ENCODE data around the gene MICAL3.

MICAL3 gene

DNA sequence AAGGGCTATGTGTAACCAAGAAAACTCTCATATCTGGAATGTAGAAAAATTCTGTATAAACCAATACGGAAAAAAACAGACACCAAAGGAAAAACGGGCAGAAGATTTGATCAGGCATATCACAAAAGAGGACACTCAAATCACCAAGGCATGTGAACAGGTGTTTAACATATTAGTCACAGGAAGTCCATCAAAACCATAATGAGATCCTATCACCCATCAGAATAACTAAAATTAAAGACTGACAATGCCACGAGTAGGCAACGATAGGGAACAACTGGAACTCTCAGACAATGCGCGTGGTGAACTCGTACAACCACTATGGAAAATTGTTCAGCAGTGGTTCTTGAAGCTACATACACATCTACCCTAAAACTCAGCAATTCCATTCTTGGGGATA lies 94.5 kb downstream of the MICAL3 start:
- no peak overlapping the region for H3K27ac ChIP-seq
- DNase-seq (ENCODE audit: low read depth, low spot score): no peak
- no peak overlapping the region for H3K9ac ChIP-seq (ENCODE audit: insufficient read length)
- H3K36me3 ChIP-seq (ENCODE audit: insufficient read depth, low read length): no peaks in the 10 kb centered on the region; the same call in 1 of the 2 replicates
- TF ChIP-seq EZH2 (IDR thresholded peaks at IDR 0.05) (no peak), POLR2AphosphoS5 (IDR thresholded peaks at IDR 0.05; ENCODE audit: borderline replicate concordance, low read depth, low read length) (no peak), FOXP2 (optimal IDR thresholded peaks at IDR 0.05; ENCODE audit: control extremely low read depth, extremely low read length, insufficient read depth) (no peak)
- no peaks in the 10 kb centered on the region for H3K9me3 ChIP-seq (ENCODE audit: low read depth, low read length)
- no peak overlapping the region for H3K4me3 ChIP-seq

DNA sequence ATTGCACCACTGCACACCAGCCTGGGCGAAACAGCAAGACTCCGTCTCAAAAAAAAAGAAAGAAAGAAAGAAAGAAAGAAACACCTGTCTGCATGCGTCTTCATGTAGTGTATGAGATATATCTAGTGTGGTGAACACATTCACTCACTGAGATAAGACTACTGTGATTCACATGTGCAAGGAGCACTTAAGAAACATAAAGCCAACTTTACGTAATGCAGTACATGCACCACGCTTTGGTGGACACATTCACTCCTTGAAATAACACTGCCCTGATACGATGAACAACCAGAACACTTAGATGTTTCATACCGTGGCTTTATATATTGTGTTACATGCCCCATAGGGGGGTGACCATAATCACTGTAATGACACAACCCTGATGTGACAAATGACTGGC lies 96.0 kb downstream of the MICAL3 start:
- no peaks in the 10 kb centered on the region; the same call in 1 of the 2 replicates for H3K36me3 ChIP-seq (ENCODE audit: insufficient read depth, low read length)
- H3K4me3 ChIP-seq: no peak overlapping the region
- TF ChIP-seq POLR2AphosphoS5 (IDR thresholded peaks at IDR 0.05; ENCODE audit: borderline replicate concordance, low read depth, low read length): no peak
- no peak for TF ChIP-seq EZH2 (IDR thresholded peaks at IDR 0.05)
- no peak for TF ChIP-seq FOXP2 (optimal IDR thresholded peaks at IDR 0.05; ENCODE audit: control extremely low read depth, extremely low read length, insufficient read depth)
- no peak for DNase-seq (ENCODE audit: low read depth, low spot score)
- no peak overlapping the region for H3K27ac ChIP-seq
- no peaks in the 10 kb centered on the region for H3K9me3 ChIP-seq (ENCODE audit: low read depth, low read length)
- no peak overlapping the region for H3K9ac ChIP-seq (ENCODE audit: insufficient read length)

- Histone ChIP-seq H3K4me3 (no peak overlapping the region), H3K9ac (ENCODE audit: insufficient read length) (no peak overlapping the region), H3K9me3 (ENCODE audit: low read depth, low read length) (no peaks in the 10 kb centered on the region), H3K36me3 (ENCODE audit: insufficient read depth, low read length) (no peaks in the 10 kb centered on the region; the same call in 1 of the 2 replicates), H3K27ac (no peak overlapping the region)
- DNase-seq (ENCODE audit: low read depth, low spot score): no peak
- no peak for TF ChIP-seq EZH2 (IDR thresholded peaks at IDR 0.05)
- TF ChIP-seq POLR2AphosphoS5 (IDR thresholded peaks at IDR 0.05; ENCODE audit: borderline replicate concordance, low read depth, low read length): no peak
- TF ChIP-seq FOXP2 (optimal IDR thresholded peaks at IDR 0.05; ENCODE audit: control extremely low read depth, extremely low read length, insufficient read depth): no peak
Measured at GRCh38 chr22:17927062-17927461, 97.3 kb downstream of the MICAL3 start.

DNA sequence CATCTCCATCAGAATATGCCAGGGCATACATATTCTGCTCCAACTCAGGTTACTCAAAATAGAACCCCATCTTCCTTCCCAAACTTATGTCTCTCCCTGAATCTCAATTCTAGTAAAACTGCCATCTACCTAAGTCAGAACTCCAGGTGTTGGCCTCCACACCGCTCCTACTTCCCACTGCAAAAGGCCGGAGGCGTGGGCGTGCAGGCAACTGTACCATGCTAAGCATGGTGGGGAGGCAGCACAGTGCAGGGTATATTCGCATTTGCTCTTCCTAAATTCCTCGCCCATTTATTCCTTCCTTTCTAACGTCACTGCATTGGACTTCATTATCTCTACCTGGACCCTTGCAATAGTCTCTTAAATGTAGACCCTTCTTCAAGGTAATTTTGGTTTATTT lies 97.8 kb downstream of the MICAL3 start:
- Histone ChIP-seq H3K4me3 (no peak overlapping the region), H3K27ac (no peak overlapping the region), H3K9me3 (ENCODE audit: low read depth, low read length) (no peaks in the 10 kb centered on the region), H3K36me3 (ENCODE audit: insufficient read depth, low read length) (no peaks in the 10 kb centered on the region; the same call in 1 of the 2 replicates), H3K9ac (ENCODE audit: insufficient read length) (no peak overlapping the region)
- no peak for TF ChIP-seq POLR2AphosphoS5 (IDR thresholded peaks at IDR 0.05; ENCODE audit: borderline replicate concordance, low read depth, low read length)
- TF ChIP-seq EZH2 (IDR thresholded peaks at IDR 0.05): no peak
- TF ChIP-seq FOXP2 (optimal IDR thresholded peaks at IDR 0.05; ENCODE audit: control extremely low read depth, extremely low read length, insufficient read depth): no peak
- no peak for DNase-seq (ENCODE audit: low read depth, low spot score)

DNA sequence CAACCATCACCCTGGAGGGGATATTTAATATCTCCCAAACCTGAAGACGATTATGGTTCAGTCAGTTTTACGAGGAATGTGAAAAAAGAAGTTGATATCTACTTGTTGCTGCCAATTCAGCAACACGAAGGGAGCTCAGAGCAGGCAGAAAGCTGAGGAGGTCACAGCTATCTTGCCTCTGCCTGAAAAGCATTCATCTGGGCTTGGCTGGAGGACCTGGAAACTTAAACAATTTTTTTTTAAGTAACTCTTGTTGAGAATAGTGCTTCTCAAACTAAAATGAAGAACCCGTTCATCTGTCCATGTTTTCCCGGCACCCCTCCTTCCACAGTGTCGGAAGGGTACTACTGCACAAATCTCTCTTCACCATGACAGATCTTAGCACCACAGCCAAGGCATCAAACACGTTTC lies 98.9 kb downstream of the MICAL3 start:
- Histone ChIP-seq H3K9me3 (ENCODE audit: low read depth, low read length) (no peaks in the 10 kb centered on the region), H3K27ac (no peak overlapping the region), H3K9ac (ENCODE audit: insufficient read length) (no peak overlapping the region), H3K4me3 (no peak overlapping the region), H3K36me3 (ENCODE audit: insufficient read depth, low read length) (no peaks in the 10 kb centered on the region; the same call in 1 of the 2 replicates)
- TF ChIP-seq EZH2 (IDR thresholded peaks at IDR 0.05) (no peak), FOXP2 (optimal IDR thresholded peaks at IDR 0.05; ENCODE audit: control extremely low read depth, extremely low read length, insufficient read depth) (no peak), POLR2AphosphoS5 (IDR thresholded peaks at IDR 0.05; ENCODE audit: borderline replicate concordance, low read depth, low read length) (no peak)
- no peak for DNase-seq (ENCODE audit: low read depth, low spot score)

- no peak for TF ChIP-seq FOXP2 (optimal IDR thresholded peaks at IDR 0.05; ENCODE audit: control extremely low read depth, extremely low read length, insufficient read depth)
- no peak for TF ChIP-seq POLR2AphosphoS5 (IDR thresholded peaks at IDR 0.05; ENCODE audit: borderline replicate concordance, low read depth, low read length)
- TF ChIP-seq EZH2 (IDR thresholded peaks at IDR 0.05): no peak
- H3K27ac ChIP-seq: no peak overlapping the region
- no peak for DNase-seq (ENCODE audit: low read depth, low spot score)
- no peak overlapping the region for H3K9ac ChIP-seq (ENCODE audit: insufficient read length)
- no peaks in the 10 kb centered on the region for H3K9me3 ChIP-seq (ENCODE audit: low read depth, low read length)
- H3K4me3 ChIP-seq: no peak overlapping the region
- no peaks in the 10 kb centered on the region for H3K36me3 ChIP-seq (ENCODE audit: insufficient read depth, low read length)
Measured at GRCh38 chr22:17924735-17925364, 99.5 kb downstream of the MICAL3 start.

GRCh38 chr22:17924076-17924475 lies 100.3 kb downstream of the MICAL3 start:
- Histone ChIP-seq H3K4me3 (no peak overlapping the region), H3K36me3 (ENCODE audit: insufficient read depth, low read length) (no peaks in the 10 kb centered on the region), H3K27ac (no peak overlapping the region), H3K9ac (ENCODE audit: insufficient read length) (no peak overlapping the region), H3K9me3 (ENCODE audit: low read depth, low read length) (no peaks in the 10 kb centered on the region)
- no peak for DNase-seq (ENCODE audit: low read depth, low spot score)
- no peak for TF ChIP-seq EZH2 (IDR thresholded peaks at IDR 0.05)

GRCh38 chr22:17922925-17923903 lies 101.1 kb downstream of the MICAL3 start:
- TF ChIP-seq FOXP2 (optimal IDR thresholded peaks at IDR 0.05; ENCODE audit: control extremely low read depth, extremely low read length, insufficient read depth): no peak
- H3K9ac ChIP-seq (ENCODE audit: insufficient read length): no peak overlapping the region
- H3K36me3 ChIP-seq (ENCODE audit: insufficient read depth, low read length): no peaks in the 10 kb centered on the region
- no peak overlapping the region; the same call in 1 of the 2 replicates for H3K27ac ChIP-seq
- H3K4me3 ChIP-seq: no peak overlapping the region
- H3K9me3 ChIP-seq (ENCODE audit: low read depth, low read length): no peaks in the 10 kb centered on the region
- no peak for DNase-seq (ENCODE audit: low read depth, low spot score)
